CD8-positive, alpha-beta memory T cell (primary cell): ENCODE results near the gene CD9. TPM values are rescaled to one million over a fixed set of nuclear protein-coding genes. Genes with fewer than 3 reads are reported as not detected.
"Not testable (repeated sequence)": the region's sequence is repeated elsewhere in the genome, so short reads cannot be mapped to it uniquely, and the experiment has no call there.

ENCODE experiments used
- CTCF ChIA-PET: fragments of 350-600 bp; sonication (Branson Sonifier 250); formaldehyde crosslinking; loops from one replicate; lab custom pipeline; 2021; ENCODE audit warnings: antibody characterized with exemption; lab: Charles Lee
- POLR2A ChIA-PET: fragments of 350-600 bp; sonication (Branson Sonifier 250); formaldehyde crosslinking; loops from one replicate; lab custom pipeline; 2021; ENCODE audit warnings: antibody characterized with exemption; lab: Charles Lee
- DNase-seq, 5 donors: peaks; one replicate each; pipeline versions ENCODE4 v3.0.0 to v3.0.0-alpha.2; 2020 to 2022; ENCODE audit warnings: mixed read lengths in 1 of 5
- H3K27ac ChIP-seq: one replicate; pipeline ENCODE4 v1.7.0; 2013; ENCODE audit warnings: low read depth, mild to moderate bottlenecking, low read length, moderate library complexity
- H3K27me3 ChIP-seq: 2 replicates; pipeline ENCODE4 v1.7.0; 2013; ENCODE audit warnings: low read length, mild to moderate bottlenecking; ENCODE audit not compliant: insufficient read depth, poor library complexity, severe bottlenecking
- H3K36me3 ChIP-seq: 2 replicates; pipeline ENCODE4 v1.7.0; 2013; ENCODE audit warnings: mild to moderate bottlenecking, low read length, moderate library complexity; ENCODE audit not compliant: insufficient read depth
- H3K4me1 ChIP-seq: 2 replicates; pipeline ENCODE4 v1.7.0; 2013; ENCODE audit warnings: mild to moderate bottlenecking, low read length, moderate library complexity; ENCODE audit not compliant: insufficient read depth
- H3K4me3 ChIP-seq: 2 replicates; pipeline ENCODE4 v1.7.0; 2013; ENCODE audit warnings: mild to moderate bottlenecking, low read length
- H3K9me3 ChIP-seq: 2 replicates; pipeline ENCODE4 v1.7.0; 2013; ENCODE audit warnings: mild to moderate bottlenecking, low read length
- H3K27ac Mint-ChIP-seq, 8 donors: one replicate each; pipeline ENCODE4 v1.8.0; 2020 to 2021; ENCODE audit warnings: mixed read lengths in 8 of 8, mild to moderate bottlenecking in 6 of 8, inconsistent platforms in 3 of 8, moderate library complexity in 3 of 8
- H3K27me3 Mint-ChIP-seq, 2 donors: one replicate each; pipeline ENCODE4 v1.8.0; 2020 to 2021; ENCODE audit warnings: mixed read lengths in 2 of 2, mild to moderate bottlenecking in 1 of 2, moderate library complexity in 1 of 2
- H3K36me3 Mint-ChIP-seq, 3 donors: one replicate each; pipeline ENCODE4 v1.8.0; 2020 to 2021; ENCODE audit warnings: mixed read lengths in 3 of 3, inconsistent platforms in 1 of 3, mild to moderate bottlenecking in 1 of 3
- H3K4me1 Mint-ChIP-seq, 3 donors: one replicate each; pipeline ENCODE4 v1.8.0; 2020 to 2021; ENCODE audit warnings: mixed read lengths in 3 of 3, inconsistent platforms in 1 of 3, mild to moderate bottlenecking in 1 of 3
- H3K4me3 Mint-ChIP-seq, 7 donors: one replicate each; pipeline ENCODE4 v1.8.0; 2020 to 2021; ENCODE audit warnings: mixed read lengths in 7 of 7, mild to moderate bottlenecking in 6 of 7, moderate library complexity in 4 of 7, inconsistent platforms in 2 of 7
- H3K9me3 Mint-ChIP-seq, 5 donors: one replicate each; pipeline ENCODE4 v1.8.0; 2020 to 2022; ENCODE audit warnings: mixed read lengths in 5 of 5, mild to moderate bottlenecking in 3 of 5, moderate library complexity in 2 of 5, inconsistent platforms in 1 of 5
- polyA plus RNA-seq: library from polyadenylated mRNA; unstranded; fragments of 300-500 nt; fragmentation: Illumina TruSeq; gene quantifications from one replicate; pipeline ENCODE4 v1.2.3, GENCODE V29; 2021
- total RNA-seq, 2 experiments: library from RNA; stranded (reverse); gene quantifications; one replicate each; pipeline ENCODE4 v1.2.3, GENCODE V29; 2021

Gene CD9
- total and polyA plus RNA-seq, 3 experiments from 2014 or later, result 6.9 to 16.2 (median 13.5) TPM

GRCh38 chr12:6205144-6205539, 4.9 kb downstream of the CD9 start:
- Mint-ChIP-seq H3K9me3 (no peaks in the 10 kb centered on the region), H3K4me1 (peaks cover 7 to 25% (median 8%) of the 10 kb centered on the region in 3 donors), H3K27ac (no peak overlapping the region), H3K4me3 (no peak overlapping the region), H3K36me3 (no peaks in the 10 kb centered on the region), H3K27me3 (peaks cover 26 to 34% of the 10 kb centered on the region in 2 donors)
- ChIA-PET CTCF (no interaction called here), POLR2A (no interaction called here)
- Histone ChIP-seq H3K27me3 (peaks cover 25% of the 10 kb centered on the region), H3K27ac (no peak overlapping the region), H3K9me3 (no peaks in the 10 kb centered on the region), H3K4me1 (peaks cover 17% of the 10 kb centered on the region), H3K36me3 (no peaks in the 10 kb centered on the region), H3K4me3 (no peak overlapping the region)
- no peak for DNase-seq

- H3K27me3 Mint-ChIP-seq, result peaks cover 24 to 34% of the 10 kb centered on the region in 2 donors
- no peak overlapping the region for H3K4me3 Mint-ChIP-seq
- CTCF ChIA-PET, result interaction anchor here (3.0 kb wide), 1 partner anchor 10 kb away, joined by 10 read pairs; no protein-coding TSS in a partner anchor
- no peak overlapping the region for H3K27ac Mint-ChIP-seq
- Histone ChIP-seq H3K27me3 (peaks cover 21% of the 10 kb centered on the region), H3K27ac (no peak overlapping the region), H3K4me1 (peaks cover 11% of the 10 kb centered on the region), H3K36me3 (no peaks in the 10 kb centered on the region), H3K9me3 (no peaks in the 10 kb centered on the region), H3K4me3 (no peak overlapping the region)
- H3K36me3 Mint-ChIP-seq, result no peaks in the 10 kb centered on the region
- POLR2A ChIA-PET, result no interaction called here
- H3K4me1 Mint-ChIP-seq, result peaks cover 7 to 28% (median 8%) of the 10 kb centered on the region in 3 donors
- DNase-seq, result no peak
- no peaks in the 10 kb centered on the region for H3K9me3 Mint-ChIP-seq
These were observed 5.6 kb downstream of the CD9 start for GRCh38 chr12:6205761-6206160.

GRCh38 chr12:6206327-6206726, 6.1 kb downstream of the CD9 start:
- no peaks in the 10 kb centered on the region for H3K36me3 Mint-ChIP-seq
- H3K9me3 Mint-ChIP-seq, result no peaks in the 10 kb centered on the region
- peaks cover 24 to 30% of the 10 kb centered on the region in 2 donors for H3K27me3 Mint-ChIP-seq
- Histone ChIP-seq H3K27me3 (peaks cover 16% of the 10 kb centered on the region), H3K27ac (no peak overlapping the region), H3K4me3 (no peak overlapping the region), H3K9me3 (no peaks in the 10 kb centered on the region), H3K36me3 (no peaks in the 10 kb centered on the region), H3K4me1 (peaks cover 6% of the 10 kb centered on the region)
- H3K4me1 Mint-ChIP-seq, result peaks cover 7 to 24% (median 8%) of the 10 kb centered on the region in 3 donors
- no peak overlapping the region for H3K4me3 Mint-ChIP-seq
- no peak for DNase-seq
- no peak overlapping the region for H3K27ac Mint-ChIP-seq
- ChIA-PET CTCF (interaction anchor here (3.0 kb wide), 1 partner anchor 11 kb away, joined by 10 read pairs; no protein-coding TSS in a partner anchor), POLR2A (no interaction called here)

- DNase-seq, result no peak
- H3K4me3 ChIP-seq, result no peak overlapping the region
- Mint-ChIP-seq H3K4me1 (peaks cover 7 to 17% (median 8%) of the 10 kb centered on the region in 3 donors), H3K36me3 (no peaks in the 10 kb centered on the region), H3K27ac (no peak overlapping the region), H3K27me3 (peaks cover 14 to 20% of the 10 kb centered on the region in 2 donors), H3K9me3 (no peaks in the 10 kb centered on the region), H3K4me3 (no peak overlapping the region)
- H3K27me3 ChIP-seq, result peaks cover 6% of the 10 kb centered on the region
- H3K36me3 ChIP-seq, result no peaks in the 10 kb centered on the region
- no peaks in the 10 kb centered on the region for H3K4me1 ChIP-seq
- POLR2A ChIA-PET, result interaction anchor here (0.5 kb wide), 1 partner anchor 72 kb away, joined by 7 read pairs; no protein-coding TSS in a partner anchor
- CTCF ChIA-PET, result interaction anchor here (1.0 to 3.0 kb wide), 2 partner anchors 12 to 72 kb away, joined by 3 to 10 read pairs; no protein-coding TSS in a partner anchor
- no peaks in the 10 kb centered on the region for H3K9me3 ChIP-seq
- no peak overlapping the region for H3K27ac ChIP-seq
These were observed 7.2 kb downstream of the CD9 start for GRCh38 chr12:6207259-6207925.

- Mint-ChIP-seq H3K27ac (no peak overlapping the region), H3K36me3 (no peaks in the 10 kb centered on the region), H3K4me1 (peaks cover 7 to 15% (median 8%) of the 10 kb centered on the region in 3 donors), H3K9me3 (no peaks in the 10 kb centered on the region), H3K4me3 (no peak overlapping the region), H3K27me3 (peaks cover 11 to 12% of the 10 kb centered on the region in 2 donors)
- no peak for DNase-seq
- Histone ChIP-seq H3K27me3 (peaks cover 3% of the 10 kb centered on the region), H3K4me3 (no peak overlapping the region), H3K36me3 (no peaks in the 10 kb centered on the region), H3K4me1 (no peaks in the 10 kb centered on the region), H3K27ac (no peak overlapping the region), H3K9me3 (no peaks in the 10 kb centered on the region)
- ChIA-PET POLR2A (interaction anchor here (0.6 kb wide), 1 partner anchor 21 kb away, joined by 4 read pairs; no protein-coding TSS in a partner anchor), CTCF (interaction anchor here (1.0 to 3.0 kb wide), 2 partner anchors 12 to 71 kb away, joined by 3 to 10 read pairs; no protein-coding TSS in a partner anchor)
These were observed 7.9 kb downstream of the CD9 start for GRCh38 chr12:6208130-6208529.

- H3K4me3 ChIP-seq, CTCF ChIA-PET, H3K27ac ChIP-seq, H3K36me3 ChIP-seq, H3K9me3 Mint-ChIP-seq, H3K4me1 ChIP-seq, POLR2A ChIA-PET, H3K27ac Mint-ChIP-seq, H3K36me3 Mint-ChIP-seq, DNase-seq, H3K27me3 ChIP-seq, H3K4me3 Mint-ChIP-seq, H3K9me3 ChIP-seq: not testable (repeated sequence)
- peaks cover 7 to 13% (median 8%) of the 10 kb centered on the region in 3 donors for H3K4me1 Mint-ChIP-seq
- peaks cover 2 to 11% of the 10 kb centered on the region in 2 donors for H3K27me3 Mint-ChIP-seq
These were observed 9.2 kb downstream of the CD9 start for GRCh38 chr12:6209428-6209827.

GRCh38 chr12:6211421-6211869, 11.2 kb downstream of the CD9 start:
- H3K9me3 ChIP-seq, result no peaks in the 10 kb centered on the region
- H3K36me3 ChIP-seq, result no peaks in the 10 kb centered on the region
- peaks cover 0 to 7% (median 0%) of the 10 kb centered on the region in 3 donors for H3K4me1 Mint-ChIP-seq
- peaks cover 0 to 10% of the 10 kb centered on the region in 2 donors for H3K27me3 Mint-ChIP-seq
- ChIA-PET CTCF (interaction anchor here (1.3 to 3.6 kb wide), 2 partner anchors 9 to 17 kb away, joined by 3 to 18 read pairs; no protein-coding TSS in a partner anchor), POLR2A (no interaction called here)
- no peak overlapping the region for H3K4me3 ChIP-seq
- DNase-seq, result no peak
- H3K27me3 ChIP-seq, result no peaks in the 10 kb centered on the region
- H3K27ac Mint-ChIP-seq, result peak overlapping the region in 1 of 8 donors; percentile 79
- H3K9me3 Mint-ChIP-seq, result no peaks in the 10 kb centered on the region
- no peak overlapping the region for H3K27ac ChIP-seq
- no peak overlapping the region for H3K4me3 Mint-ChIP-seq
- no peaks in the 10 kb centered on the region for H3K4me1 ChIP-seq
- H3K36me3 Mint-ChIP-seq, result no peaks in the 10 kb centered on the region

- H3K27me3 ChIP-seq, result no peaks in the 10 kb centered on the region
- Mint-ChIP-seq H3K9me3 (no peaks in the 10 kb centered on the region), H3K4me1 (peaks cover 0 to 7% (median 0%) of the 10 kb centered on the region in 3 donors), H3K27me3 (peaks cover 0 to 6% of the 10 kb centered on the region in 2 donors), H3K27ac (no peak overlapping the region), H3K4me3 (peak overlapping the region in 1 of 7 donors; percentile 6), H3K36me3 (no peaks in the 10 kb centered on the region)
- DNase-seq, result no peak
- H3K9me3 ChIP-seq, result no peaks in the 10 kb centered on the region
- no peak overlapping the region for H3K4me3 ChIP-seq
- no peaks in the 10 kb centered on the region for H3K36me3 ChIP-seq
- H3K4me1 ChIP-seq, result no peaks in the 10 kb centered on the region
- POLR2A ChIA-PET, result no interaction called here
- H3K27ac ChIP-seq, result no peak overlapping the region
- CTCF ChIA-PET, result interaction anchor here (1.1 to 3.6 kb wide), 3 partner anchors 9 to 73 kb away, joined by 3 to 18 read pairs (median 3); no protein-coding TSS in a partner anchor
These were observed 11.9 kb downstream of the CD9 start for GRCh38 chr12:6212086-6212485.
